HG03460 (cell line): ENCODE measurements around the gene PLA2G2D.

Experiments
- ATAC-seq: cut with Tn5 transposase; IDR thresholded peaks from one replicate; pipeline ENCODE4 v1.9.1; 2021; ENCODE audit not compliant: unreplicated experiment

PLA2G2D gene

DNA sequence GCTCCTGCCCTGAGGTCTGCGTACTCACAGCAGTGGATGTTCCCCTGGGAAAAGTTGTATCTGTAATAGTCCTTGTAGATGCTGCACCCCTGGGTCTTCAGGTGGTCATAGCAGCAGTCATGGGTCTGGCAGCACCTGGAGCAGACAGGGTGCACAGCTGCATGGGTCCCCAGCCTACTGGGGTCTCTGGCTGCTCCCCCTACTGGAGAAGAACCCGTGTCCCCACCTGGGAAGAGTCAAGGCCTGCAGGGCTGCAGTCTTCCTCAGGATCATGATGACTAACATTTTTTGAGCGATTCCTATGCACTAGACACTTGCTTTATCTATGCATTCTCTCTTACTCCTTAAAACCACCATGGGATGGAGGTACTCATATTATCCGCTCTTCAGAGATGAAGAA lies 3.9 kb downstream of the PLA2G2D start:
- no peak for ATAC-seq

DNA sequence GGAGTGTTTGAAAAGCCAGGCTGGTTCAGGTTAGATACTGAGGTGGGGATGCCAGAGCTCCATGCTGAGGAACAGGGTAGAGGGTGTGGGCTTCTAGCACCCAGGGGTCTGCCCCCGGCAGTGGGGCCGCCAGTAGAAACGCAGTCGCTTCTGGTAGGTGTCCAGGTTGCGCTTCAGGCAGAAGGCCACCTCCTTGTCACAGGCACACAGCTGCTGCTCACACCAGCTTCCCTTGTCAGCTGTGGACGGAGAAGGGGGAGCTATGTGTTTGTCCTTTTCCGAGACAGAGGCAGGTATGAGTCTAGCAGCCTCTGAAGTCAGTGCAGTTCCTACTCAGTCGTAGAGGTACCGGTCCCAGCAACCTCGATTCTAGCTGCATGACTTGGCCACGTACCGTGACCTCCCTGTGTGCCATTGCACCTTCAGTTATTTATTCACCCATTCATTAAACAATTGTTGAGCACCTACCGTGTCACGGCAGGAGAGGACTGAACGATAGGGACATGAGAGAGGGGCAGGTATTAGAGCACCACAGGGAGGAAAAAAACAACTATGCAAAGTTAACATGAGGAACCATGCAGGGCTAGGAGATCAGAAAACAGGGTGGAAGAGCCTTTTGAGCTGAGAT lies 5.2 kb downstream of the PLA2G2D start:
- ATAC-seq = no peak

DNA sequence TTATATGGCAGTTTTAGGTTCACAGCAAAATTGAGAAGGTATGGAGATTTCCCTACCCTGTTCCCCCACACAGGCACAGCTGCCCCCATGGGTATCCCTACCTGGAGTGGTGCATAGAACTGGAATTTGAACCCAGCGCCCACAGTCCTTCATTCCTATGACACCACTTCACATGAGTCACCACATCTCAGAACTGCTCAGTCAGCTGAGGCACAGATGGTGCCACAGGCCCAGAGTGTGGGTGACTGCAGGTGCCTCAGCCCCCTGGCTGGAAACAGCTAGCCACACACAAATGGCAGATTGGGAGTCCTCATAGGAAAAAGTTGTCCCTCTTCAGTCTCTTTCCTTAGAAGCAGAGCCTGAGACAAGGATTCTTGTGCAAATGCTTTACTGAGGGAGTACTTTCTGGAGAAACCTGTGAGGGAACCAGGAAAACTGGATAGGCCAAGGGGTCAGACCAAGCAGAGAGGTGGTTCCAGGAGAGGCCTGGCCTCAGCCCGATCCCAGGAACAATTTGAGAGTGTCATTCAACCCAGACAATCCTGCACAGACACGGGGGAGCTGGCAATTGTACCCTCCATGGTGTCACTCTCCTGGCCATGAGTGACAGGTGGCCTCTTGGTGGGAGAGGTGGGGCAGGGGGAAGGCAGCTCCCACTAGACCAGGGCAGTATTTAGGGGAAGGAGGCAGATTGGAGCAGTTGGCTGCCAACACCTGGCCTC lies 6.9 kb downstream of the PLA2G2D start:
- no peak for ATAC-seq

DNA sequence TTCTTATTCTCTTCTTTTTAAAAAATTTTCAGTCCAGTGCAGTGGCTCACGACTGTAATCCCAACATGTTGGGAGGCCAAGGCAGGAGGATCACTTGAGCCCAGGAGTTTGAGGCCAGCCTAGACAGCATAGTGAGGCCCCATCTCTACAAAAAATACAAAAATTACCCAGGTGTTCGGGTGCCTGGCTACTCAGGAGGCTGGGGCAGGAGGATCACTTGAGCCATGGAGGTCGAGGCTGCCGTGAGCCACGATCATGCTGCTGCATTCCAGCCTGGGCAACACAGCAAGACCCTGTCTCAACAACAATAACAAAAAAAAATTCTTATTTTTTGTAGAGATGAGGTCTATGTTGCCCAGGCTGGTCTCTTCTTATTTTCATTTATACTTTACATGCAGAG lies 7.9 kb downstream of the PLA2G2D start:
- ATAC-seq = no peak

DNA sequence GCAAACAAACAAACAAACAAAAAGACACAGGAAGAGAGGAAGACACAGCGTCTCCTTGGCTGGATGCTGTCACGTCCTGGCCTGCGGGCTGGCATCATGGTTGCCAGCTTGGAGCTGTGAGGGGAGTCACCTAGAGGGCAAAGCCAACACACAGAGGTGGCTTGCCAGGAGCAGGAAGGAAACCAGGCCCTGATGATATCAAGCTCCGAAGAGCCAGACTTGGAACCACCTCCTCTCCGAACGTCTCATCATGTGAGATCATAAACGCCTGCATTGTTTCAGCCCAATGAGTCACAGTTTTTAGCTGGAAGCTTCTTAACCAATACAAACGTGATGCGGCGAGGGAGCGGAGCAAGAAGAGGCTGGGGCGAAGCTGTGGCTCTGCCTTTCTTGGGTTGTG lies 8.7 kb downstream of the PLA2G2D start:
- no peak for ATAC-seq

DNA sequence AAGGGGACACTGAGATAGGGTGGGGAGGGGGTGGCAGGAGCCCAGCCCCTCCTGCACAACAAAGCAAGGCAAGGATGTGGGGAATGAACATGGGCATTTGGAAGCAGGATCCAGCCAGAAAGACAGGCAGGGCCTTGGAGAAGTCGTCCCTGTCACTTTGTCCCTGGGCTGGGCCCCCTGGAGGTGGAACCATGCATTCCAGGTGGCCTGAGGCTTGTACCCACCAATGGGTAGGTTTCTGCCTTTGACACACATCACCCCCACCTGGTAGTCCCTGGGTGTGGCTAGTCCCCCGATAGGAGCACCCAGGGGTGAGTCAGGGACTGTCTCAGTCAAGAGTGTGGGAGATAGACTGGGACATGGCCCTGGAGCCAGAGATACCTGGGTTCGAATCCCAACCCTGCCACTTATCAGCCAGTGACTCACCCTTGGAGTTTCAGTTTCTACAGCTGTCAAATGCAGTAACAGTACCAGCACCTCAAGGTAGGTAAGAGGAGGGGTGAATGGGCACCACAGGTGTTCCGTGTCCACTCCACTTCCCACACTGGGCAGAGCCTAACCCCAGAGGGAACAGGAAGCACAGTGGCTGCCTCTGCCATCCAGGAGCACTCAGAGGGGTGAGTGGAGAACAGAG lies 10.0 kb downstream of the PLA2G2D start:
- no peak for ATAC-seq

DNA sequence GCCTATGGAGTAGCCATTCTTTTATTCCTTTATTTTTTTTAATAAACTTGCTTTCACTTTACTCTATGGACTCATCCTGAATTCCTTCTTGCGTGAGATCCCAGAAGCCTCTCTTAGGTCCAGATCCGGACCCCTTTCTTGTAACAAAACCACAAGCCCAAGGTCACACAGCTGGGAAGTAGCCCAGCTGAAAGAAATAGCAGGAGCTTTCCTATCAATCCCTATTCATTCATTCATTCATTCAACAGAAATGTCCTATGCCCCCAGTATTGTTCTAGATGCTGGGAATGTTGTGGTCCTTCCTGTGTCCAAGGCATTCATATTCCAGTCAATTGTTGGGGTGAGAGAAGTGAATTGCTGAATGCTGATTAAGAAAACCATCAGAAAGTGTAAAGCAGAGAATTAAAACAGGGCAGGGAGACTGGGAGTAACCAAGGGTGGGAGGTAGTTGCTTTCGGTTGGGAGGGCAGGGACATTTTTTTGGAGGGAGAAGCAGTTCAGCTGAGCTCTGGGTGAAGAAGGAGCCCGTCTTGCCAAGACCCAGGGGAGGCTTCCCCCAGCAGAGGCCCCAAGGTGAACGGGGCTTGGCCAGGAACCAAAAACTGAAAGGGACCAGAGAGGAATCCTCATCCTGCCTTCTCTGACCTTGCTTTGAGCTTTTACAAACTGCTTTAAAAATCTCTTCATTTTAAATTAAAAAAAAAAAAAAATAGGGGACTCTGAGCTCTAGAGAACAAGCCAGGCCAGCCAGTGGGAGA lies 10.8 kb downstream of the PLA2G2D start:
- ATAC-seq = no peak

DNA sequence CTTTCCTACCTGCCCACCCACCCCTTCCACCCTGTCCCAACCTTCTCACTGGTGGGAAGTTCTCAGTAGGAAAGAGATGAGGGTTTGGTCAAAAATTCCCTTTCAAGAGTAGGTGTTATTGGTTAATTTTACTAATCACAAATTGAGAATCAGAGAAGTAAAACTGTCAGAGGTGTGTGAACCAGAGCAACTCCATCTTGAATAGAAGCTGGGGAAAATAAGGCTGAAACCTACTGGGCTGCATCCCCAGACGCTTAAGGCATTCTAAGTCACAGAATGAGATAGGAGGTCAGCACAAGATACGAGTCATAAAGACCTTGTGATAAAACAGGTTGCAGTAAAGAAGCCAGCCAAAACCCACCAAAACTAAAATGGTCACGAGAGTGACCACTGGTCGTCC lies 11.5 kb downstream of the PLA2G2D start:
- no peak for ATAC-seq

DNA sequence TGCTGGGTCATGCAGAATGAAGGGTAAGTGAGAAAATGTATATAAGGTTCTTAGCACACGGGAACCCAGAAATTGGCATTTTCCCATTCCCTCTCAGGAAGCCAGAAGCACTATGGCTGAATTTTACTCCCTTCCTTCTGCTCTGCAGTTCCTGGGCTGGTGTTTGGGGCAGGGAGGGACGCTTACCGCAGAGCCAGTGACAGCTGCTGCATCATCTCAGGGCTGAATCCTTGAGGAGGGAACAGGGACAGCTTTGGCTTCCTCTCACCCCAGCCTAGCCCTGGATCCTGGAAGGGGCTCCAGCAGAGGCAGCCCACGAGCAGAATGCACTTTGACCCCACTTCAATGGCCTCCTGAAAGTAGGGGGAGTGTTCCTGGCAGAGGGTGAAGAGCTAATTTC lies 12.0 kb downstream of the PLA2G2D start:
- no peak for ATAC-seq

DNA sequence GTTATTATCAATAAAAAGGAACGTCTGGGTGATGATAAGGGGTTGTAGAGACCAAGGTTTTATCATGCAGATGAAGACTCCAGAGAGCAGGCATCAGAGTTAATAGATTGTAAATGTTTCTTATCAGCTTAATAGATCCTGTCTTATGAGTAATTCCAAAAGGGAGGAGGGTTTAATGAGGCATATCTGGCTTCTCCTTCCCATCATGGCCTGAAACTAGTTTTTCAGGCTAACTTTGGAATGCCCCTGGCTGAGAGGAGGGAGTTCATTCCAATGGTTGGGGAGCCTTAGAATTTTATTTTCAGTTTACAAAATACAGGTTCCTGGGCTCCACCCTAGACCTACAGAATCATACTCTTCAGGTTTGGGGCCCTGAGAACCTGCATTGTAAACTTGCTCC lies 13.5 kb downstream of the PLA2G2D start:
- ATAC-seq = no peak

DNA sequence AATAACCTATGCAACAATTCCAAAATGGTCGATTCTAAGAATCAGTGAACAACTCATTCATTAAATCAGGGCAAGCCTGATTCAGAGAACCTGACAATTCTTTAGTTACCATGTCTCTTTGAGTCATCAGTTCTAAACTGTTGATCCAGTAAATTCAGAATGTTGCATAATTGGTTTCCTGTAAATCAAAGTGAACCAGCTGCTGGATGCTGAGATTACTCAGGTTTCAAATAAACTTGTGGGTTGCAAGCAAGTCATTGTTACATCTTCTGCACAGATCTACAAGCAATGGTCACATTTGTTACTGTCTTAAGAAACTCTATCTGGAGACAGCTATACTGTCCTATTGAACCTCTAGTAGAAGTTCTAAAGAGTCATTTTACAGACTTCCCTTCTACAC lies 16.5 kb downstream of the PLA2G2D start:
- no peak for ATAC-seq

DNA sequence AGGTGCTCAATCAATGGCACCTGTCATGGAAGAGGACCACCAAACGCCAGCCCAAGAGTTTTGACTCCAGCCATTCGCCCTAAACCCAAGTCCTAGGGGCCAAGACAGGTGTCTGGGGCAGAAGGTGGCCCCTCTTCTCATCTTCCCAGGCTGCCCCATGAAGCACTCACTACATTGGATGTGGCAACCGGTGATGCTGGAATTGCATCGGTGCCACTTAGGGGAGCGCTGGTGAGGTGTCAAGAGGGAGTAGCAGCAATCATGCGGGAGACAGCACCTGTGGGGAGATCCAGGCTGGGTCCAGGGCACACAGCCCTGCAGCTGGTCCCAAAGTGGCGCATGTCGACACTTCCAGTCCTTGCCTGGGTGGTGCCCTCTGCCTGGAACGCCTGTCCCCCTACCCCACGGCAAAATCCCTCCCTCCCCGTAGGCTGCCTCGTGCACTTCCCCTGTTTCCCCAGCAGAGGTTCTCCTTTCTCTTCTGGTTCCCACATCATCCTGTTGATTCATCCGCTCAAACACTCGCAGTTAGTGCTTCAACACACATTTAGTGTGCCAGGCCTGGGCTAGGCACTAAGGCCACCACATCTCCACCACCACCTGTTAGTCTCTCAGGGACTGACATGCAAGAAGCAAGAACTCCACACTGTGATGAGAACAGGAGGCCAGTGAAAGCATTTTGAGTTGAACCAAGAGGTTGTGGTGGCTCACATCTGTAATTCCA lies 18.5 kb downstream of the PLA2G2D start:
- ATAC-seq = no peak

DNA sequence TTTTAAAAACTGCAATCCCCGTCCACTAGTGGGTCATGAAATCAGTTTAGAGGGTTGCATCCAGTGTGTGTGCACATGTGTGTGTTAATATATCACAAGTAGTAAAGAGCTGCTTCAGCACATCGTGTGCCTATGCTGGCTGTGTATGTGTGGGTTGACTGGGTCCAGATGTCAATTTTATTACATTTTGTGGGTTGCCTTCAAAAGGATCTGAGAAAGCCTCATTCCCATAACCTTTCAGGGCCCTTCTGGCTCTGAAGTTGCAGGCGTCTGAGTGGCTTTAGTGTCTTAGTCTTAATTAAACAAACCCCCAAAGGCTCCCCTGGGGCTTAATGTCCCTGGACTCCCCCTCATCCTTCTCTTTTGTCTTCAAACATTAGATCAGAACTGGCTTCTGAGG lies 19.8 kb downstream of the PLA2G2D start:
- ATAC-seq = no peak

DNA sequence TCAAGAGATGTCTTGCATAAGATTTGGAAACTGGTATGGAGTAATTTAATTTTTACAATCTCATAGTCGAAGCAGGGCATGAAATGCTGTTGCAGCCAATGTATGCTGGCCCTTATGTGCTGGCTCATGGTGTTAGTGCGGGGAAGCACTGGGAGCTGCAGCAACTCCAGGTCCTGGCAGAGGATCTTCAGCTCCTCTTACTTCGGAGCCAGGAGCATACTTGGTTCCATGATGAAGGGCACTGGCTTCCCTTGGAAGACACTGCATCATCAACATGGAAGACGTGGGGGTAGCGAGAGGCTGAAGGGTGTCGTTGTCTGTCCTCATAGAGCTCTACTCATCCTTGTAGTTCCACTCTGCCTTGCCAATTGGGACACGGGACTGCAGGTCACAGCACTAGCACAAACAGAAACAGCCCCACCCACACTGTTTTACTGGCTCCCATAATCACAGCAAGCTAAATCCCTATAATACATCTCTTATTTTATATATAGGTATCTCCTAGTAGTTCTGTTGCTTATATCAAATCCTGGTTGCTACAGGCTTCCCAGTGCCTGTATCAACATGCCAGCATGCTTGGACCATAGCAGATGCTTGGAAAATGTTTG lies 22.4 kb downstream of the PLA2G2D start:
- no peak for ATAC-seq

DNA sequence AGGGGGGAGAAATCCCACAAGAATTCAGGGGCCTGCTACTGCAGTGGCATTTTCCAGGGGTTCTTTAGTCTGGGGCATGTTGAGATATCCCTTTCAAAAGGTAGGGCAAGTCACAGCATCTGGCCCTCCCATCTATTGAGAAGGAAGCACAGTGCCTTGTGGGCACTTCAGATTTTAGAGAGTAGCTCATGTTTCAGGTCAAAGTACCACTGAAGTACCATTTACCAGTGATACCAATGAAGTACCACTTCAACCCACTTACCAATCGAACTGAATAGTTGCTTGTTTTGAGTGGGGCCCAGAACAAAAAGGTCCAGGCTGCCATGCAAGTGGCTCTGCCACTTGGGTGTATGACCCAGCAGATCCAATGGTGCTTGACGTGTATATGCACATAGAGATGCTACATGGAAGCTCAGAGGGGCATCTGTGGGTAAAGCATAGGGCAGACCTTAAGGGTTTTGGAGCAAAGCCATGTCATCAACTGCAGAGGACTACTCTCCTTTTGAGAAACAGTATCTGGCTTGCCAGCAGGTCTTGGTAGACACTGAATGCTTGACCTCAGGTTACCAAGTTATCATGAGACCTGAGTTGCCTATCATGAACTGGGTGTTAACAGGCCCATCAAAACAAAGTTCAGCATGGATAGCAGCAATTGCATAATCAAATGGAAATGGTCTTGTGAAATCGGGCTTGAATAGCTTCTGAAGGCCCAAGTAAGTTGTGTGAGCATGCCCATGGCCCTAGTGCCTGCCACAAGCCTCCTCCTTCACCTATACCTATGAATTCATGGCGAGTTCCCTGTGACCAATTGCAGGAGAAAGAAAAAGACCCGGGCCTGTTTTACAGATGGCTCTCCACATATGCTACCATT lies 23.5 kb downstream of the PLA2G2D start:
- no peak for ATAC-seq

DNA sequence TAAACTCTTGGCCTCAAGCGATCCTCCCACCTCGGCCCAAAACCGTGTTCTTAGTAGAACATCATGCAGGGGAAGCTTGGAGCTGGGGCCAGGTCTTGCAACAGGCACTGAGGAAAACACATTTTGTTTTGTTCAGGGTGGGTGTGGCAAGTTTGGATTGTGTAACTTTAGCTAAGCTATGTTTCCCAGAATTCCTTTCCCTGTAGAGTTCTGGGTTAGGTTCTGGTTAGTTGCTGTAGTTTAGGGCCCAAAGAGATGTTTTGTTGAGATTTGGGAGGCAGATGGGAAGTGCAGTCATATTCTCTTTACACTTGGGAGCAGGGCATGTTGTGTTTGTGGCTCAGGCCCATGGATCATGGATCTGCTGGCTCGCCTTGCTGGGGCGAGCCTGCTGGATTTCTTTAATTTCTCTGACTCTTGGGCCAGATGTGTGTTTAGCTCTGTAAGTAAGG lies 25.4 kb downstream of the PLA2G2D start:
- ATAC-seq = no peak

DNA sequence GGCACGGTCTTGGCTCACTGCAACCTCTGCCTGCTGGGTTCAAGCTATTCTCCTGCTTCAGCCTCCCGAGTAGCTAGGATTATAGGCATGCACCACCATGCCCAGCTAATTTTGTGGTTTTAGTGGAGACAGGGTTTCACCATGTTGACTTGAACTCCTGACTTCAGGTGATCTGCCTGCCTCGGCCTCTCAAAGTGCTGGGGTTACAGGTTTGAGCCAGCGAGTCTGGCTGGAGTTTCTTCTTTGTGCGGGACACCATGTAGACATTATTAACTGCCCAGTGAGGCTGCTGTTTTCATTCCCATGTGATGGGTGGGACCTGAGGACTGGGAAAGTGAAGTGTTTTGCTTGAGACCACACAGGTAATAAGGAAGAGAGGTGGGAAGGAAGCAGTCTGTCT lies 26.0 kb downstream of the PLA2G2D start:
- no peak for ATAC-seq

DNA sequence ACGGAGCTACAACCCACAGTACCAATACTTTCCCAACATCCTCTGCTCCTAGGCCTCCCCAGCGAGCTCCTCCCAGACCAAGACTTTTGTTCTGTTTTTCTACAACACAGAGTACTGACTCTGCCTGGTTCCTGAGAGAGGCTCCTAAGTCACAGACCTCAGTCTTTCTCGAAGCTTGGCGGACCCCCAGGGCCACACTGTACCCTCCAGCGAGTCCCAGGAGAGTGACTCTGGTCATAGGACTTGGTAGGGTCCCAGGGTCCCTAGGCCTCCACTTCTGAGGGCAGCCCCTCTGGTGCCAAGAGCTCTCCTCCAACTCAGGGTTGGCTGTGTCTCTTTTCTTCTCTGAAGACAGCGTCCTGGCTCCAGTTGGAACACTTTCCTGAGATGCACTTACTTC lies 28.7 kb downstream of the PLA2G2D start:
- no peak for ATAC-seq

DNA sequence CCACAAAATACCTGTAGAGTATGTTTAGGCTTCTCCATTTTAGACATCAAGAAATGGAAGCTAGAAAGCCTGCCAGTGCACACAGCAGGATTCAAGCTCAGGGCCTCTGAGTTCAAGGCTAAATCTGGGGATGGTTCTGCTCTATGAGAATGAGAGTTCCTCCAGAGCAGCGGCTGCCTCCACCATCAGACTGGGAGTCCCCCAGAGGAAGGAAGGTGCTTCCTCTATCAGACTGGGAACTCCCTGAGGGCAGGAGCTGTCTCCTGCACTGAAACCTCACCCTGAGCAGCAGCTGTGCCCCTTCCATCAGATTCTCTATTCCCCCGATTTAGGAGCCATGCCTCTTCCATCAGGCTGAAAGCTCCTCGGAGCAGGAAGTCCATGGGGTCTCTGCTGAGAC lies 29.2 kb downstream of the PLA2G2D start:
- no peak for ATAC-seq
